IPS DF 6.9 (cell line): Measurements from ENCODE around the gene FOXP1.

Source experiments
- DNase-seq: peaks from one replicate; pipeline ENCODE4 v3.0.0-alpha.2; 2013; ENCODE audit warnings: low read depth, low spot score
- H3K27ac ChIP-seq: one replicate; pipeline ENCODE4 v1.5.1; 2013; ENCODE audit warnings: low read length, control low read depth
- H3K27me3 ChIP-seq: 2 replicates; pipeline ENCODE4 v1.6.1; 2013; ENCODE audit warnings: mild to moderate bottlenecking, low read length; ENCODE audit not compliant: control insufficient read depth, insufficient read depth
- H3K36me3 ChIP-seq: 2 replicates; pipeline ENCODE4 v1.6.1; 2013; ENCODE audit warnings: low read length; ENCODE audit not compliant: control insufficient read depth, insufficient read depth
- H3K4me1 ChIP-seq: 2 replicates; pipeline ENCODE4 v1.6.1; 2013; ENCODE audit warnings: low read length; ENCODE audit not compliant: control insufficient read depth, insufficient read depth
- H3K4me3 ChIP-seq: 2 replicates; pipeline ENCODE4 v1.5.1; 2013; ENCODE audit warnings: mild to moderate bottlenecking, low read length
- H3K9me3 ChIP-seq: 2 replicates; pipeline ENCODE4 v1.6.1; 2013; ENCODE audit warnings: low read length, inconsistent platforms; ENCODE audit not compliant: control insufficient read depth, insufficient read depth
- WGBS: extraction: QIAGEN DNeasy Blood & Tissue Kit; methylation state at CpG from one replicate; pipeline ENCODE4 v1.1.7; 2013; ENCODE audit warnings: mixed read lengths, missing lambda C conversion rate; ENCODE audit not compliant: insufficient read length, insufficient coverage; 5-methylcytosine and 5-hydroxymethylcytosine counted together

The FOXP1 gene

GRCh38 chr3:71035314-71035713 is 548.2 kb downstream of the FOXP1 start:
- Histone ChIP-seq H3K27me3 (no peaks in the 10 kb centered on the region), H3K36me3 (no peaks in the 10 kb centered on the region), H3K27ac (no peak overlapping the region), H3K4me3 (no peak overlapping the region), H3K4me1 (no peaks in the 10 kb centered on the region), H3K9me3 (no peaks in the 10 kb centered on the region)
- no CpG with 5 or more reads among the region's 5 CpGs for WGBS
- DNase-seq = no peak

GRCh38 chr3:71033681-71034220 is 549.8 kb downstream of the FOXP1 start:
- no peak overlapping the region for H3K4me3 ChIP-seq
- no peaks in the 10 kb centered on the region for H3K36me3 ChIP-seq
- DNase-seq = no peak
- no peak overlapping the region for H3K27ac ChIP-seq
- no peaks in the 10 kb centered on the region for H3K27me3 ChIP-seq
- no peaks in the 10 kb centered on the region for H3K9me3 ChIP-seq
- no CpG with 5 or more reads among the region's 9 CpGs for WGBS
- no peaks in the 10 kb centered on the region for H3K4me1 ChIP-seq

- Histone ChIP-seq H3K9me3 (no peaks in the 10 kb centered on the region), H3K4me3 (no peak overlapping the region), H3K27ac (no peak overlapping the region), H3K36me3 (no peaks in the 10 kb centered on the region), H3K27me3 (no peaks in the 10 kb centered on the region), H3K4me1 (no peaks in the 10 kb centered on the region)
- no CpG with 5 or more reads among the region's 13 CpGs for WGBS
- DNase-seq = no peak
Measured at GRCh38 chr3:71031914-71032521, 551.5 kb downstream of the FOXP1 start.

- no CpG with 5 or more reads among the region's 1 CpG for WGBS
- no peak for DNase-seq
- Histone ChIP-seq H3K27me3 (no peaks in the 10 kb centered on the region), H3K4me1 (no peaks in the 10 kb centered on the region), H3K4me3 (no peak overlapping the region), H3K27ac (no peak overlapping the region), H3K36me3 (no peaks in the 10 kb centered on the region), H3K9me3 (no peaks in the 10 kb centered on the region)
Measured at GRCh38 chr3:71031181-71031580, 552.3 kb downstream of the FOXP1 start.

GRCh38 chr3:71030748-71031147 is 552.8 kb downstream of the FOXP1 start:
- H3K36me3 ChIP-seq = no peaks in the 10 kb centered on the region
- H3K4me1 ChIP-seq = no peaks in the 10 kb centered on the region
- H3K4me3 ChIP-seq = no peak overlapping the region
- no peaks in the 10 kb centered on the region for H3K27me3 ChIP-seq
- no peaks in the 10 kb centered on the region for H3K9me3 ChIP-seq
- H3K27ac ChIP-seq = no peak overlapping the region
- no CpG with 5 or more reads among the region's 5 CpGs for WGBS
- DNase-seq = no peak

- Histone ChIP-seq H3K4me3 (no peak overlapping the region), H3K36me3 (no peaks in the 10 kb centered on the region), H3K9me3 (no peaks in the 10 kb centered on the region), H3K27me3 (no peaks in the 10 kb centered on the region), H3K27ac (no peak overlapping the region), H3K4me1 (no peaks in the 10 kb centered on the region)
- WGBS = no CpG with 5 or more reads among the region's 3 CpGs
- DNase-seq = no peak
Measured at GRCh38 chr3:71029770-71030169, 553.8 kb downstream of the FOXP1 start.

- no CpG with 5 or more reads among the region's 7 CpGs for WGBS
- H3K27ac ChIP-seq = no peak overlapping the region
- no peak overlapping the region for H3K4me3 ChIP-seq
- no peaks in the 10 kb centered on the region for H3K36me3 ChIP-seq
- no peaks in the 10 kb centered on the region for H3K9me3 ChIP-seq
- no peaks in the 10 kb centered on the region for H3K4me1 ChIP-seq
- no peaks in the 10 kb centered on the region for H3K27me3 ChIP-seq
- no peak for DNase-seq
Measured at GRCh38 chr3:71028802-71029201, 554.7 kb downstream of the FOXP1 start.

GRCh38 chr3:71028184-71028583 is 555.3 kb downstream of the FOXP1 start:
- WGBS = no CpG with 5 or more reads among the region's 5 CpGs
- Histone ChIP-seq H3K9me3 (no peaks in the 10 kb centered on the region), H3K4me3 (no peak overlapping the region), H3K27ac (no peak overlapping the region), H3K27me3 (no peaks in the 10 kb centered on the region), H3K4me1 (no peaks in the 10 kb centered on the region), H3K36me3 (no peaks in the 10 kb centered on the region)
- DNase-seq = no peak

- Histone ChIP-seq H3K9me3 (no peaks in the 10 kb centered on the region), H3K4me1 (peaks cover 4% of the 10 kb centered on the region; the same call in 1 of the 2 replicates), H3K27me3 (no peaks in the 10 kb centered on the region), H3K36me3 (no peaks in the 10 kb centered on the region), H3K27ac (no peak overlapping the region), H3K4me3 (no peak overlapping the region)
- DNase-seq = no peak
- WGBS = no CpG with 5 or more reads among the region's 6 CpGs
Measured at GRCh38 chr3:71026634-71027578, 556.6 kb downstream of the FOXP1 start.

GRCh38 chr3:71025516-71025915 is 558.0 kb downstream of the FOXP1 start:
- no peaks in the 10 kb centered on the region for H3K9me3 ChIP-seq
- H3K4me3 ChIP-seq = no peak overlapping the region
- H3K27ac ChIP-seq = no peak overlapping the region
- H3K36me3 ChIP-seq = no peaks in the 10 kb centered on the region
- no peak for DNase-seq
- peaks cover 4% of the 10 kb centered on the region; the same call in 1 of the 2 replicates for H3K4me1 ChIP-seq
- WGBS = no CpG with 5 or more reads among the region's 1 CpG
- H3K27me3 ChIP-seq = no peaks in the 10 kb centered on the region
